B cell (primary cell): ENCODE results near the gene IRAK2.

Source experiments
- EZH2 ChIP-seq: IDR thresholded peaks from 2 replicates; pipeline ENCODE4 v1.6.1; 2012; ENCODE audit warnings: borderline replicate concordance, low read depth, mild to moderate bottlenecking, moderate library complexity, low read length; ENCODE audit not compliant: insufficient read depth, poor library complexity, severe bottlenecking
- TF ChIP-seq, protein P1 (sequence below): fragments of 200-600 bp; IDR thresholded peaks from one replicate; pipeline ENCODE4 v1.8.0; 2022; ENCODE audit warnings: antibody characterized with exemption, mild to moderate bottlenecking

DNA sequence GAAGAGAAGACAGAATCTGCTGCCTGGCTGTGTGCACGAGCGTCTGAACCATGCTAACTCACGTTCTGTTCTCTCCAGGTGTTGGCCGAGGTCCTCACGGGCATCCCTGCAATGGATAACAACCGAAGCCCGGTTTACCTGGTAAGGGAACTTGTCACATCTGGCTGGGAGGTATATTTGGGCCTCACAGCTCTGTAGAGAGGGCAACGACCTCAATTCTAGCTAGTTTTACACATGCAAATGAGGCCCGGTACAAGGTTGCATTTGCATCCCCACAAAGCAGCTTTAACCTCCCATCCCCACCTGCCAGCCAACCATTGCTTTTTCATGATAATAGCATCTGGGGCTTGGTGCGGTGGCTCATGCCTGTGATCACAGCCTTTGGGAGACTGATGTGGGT lies 61.6 kb downstream of the IRAK2 start:
- no peak for TF ChIP-seq EZH2
- TF ChIP-seq, protein P1, sequence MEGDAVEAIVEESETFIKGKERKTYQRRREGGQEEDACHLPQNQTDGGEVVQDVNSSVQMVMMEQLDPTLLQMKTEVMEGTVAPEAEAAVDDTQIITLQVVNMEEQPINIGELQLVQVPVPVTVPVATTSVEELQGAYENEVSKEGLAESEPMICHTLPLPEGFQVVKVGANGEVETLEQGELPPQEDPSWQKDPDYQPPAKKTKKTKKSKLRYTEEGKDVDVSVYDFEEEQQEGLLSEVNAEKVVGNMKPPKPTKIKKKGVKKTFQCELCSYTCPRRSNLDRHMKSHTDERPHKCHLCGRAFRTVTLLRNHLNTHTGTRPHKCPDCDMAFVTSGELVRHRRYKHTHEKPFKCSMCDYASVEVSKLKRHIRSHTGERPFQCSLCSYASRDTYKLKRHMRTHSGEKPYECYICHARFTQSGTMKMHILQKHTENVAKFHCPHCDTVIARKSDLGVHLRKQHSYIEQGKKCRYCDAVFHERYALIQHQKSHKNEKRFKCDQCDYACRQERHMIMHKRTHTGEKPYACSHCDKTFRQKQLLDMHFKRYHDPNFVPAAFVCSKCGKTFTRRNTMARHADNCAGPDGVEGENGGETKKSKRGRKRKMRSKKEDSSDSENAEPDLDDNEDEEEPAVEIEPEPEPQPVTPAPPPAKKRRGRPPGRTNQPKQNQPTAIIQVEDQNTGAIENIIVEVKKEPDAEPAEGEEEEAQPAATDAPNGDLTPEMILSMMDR = no peak
